Measurements from ENCODE around the gene CHRDL2.

The CHRDL2 gene

DNA sequence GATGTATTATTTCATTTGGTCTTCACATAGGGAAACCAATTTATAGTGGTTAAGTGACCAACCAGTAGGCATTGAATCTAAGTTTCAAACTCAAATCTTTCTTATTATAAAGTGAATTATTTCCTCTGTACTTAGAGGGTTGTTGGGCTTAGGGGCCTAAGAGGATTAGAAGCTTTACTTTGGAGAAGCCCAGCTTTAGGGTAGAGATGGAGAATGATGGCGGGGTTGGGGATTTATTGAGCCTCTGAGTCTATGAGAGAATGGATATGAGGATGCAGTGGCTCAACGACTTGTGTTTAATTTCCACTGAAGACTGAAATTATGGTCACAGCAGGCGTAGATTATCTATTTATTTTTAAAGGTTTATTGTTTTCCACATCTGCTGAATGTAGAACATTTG lies 55.5 kb downstream of the CHRDL2 start:
- TF ChIP-seq ZNF157 (tag by site-specific recombination; IDR thresholded peaks at IDR 0.05) (no peak), ZNF837 (tag by site-specific recombination; IDR thresholded peaks at IDR 0.05) (no peak), ZNF701 (tag by site-specific recombination; IDR thresholded peaks at IDR 0.05) (no peak), ZNF792 (tag by site-specific recombination; IDR thresholded peaks at IDR 0.05) (no peak), ZNF221 (tag by site-specific recombination; IDR thresholded peaks at IDR 0.05; ENCODE audit: borderline replicate concordance) (no peak), ZNF248 (tag by site-specific recombination; IDR thresholded peaks at IDR 0.05) (no peak), FEZF1 (tag by site-specific recombination; IDR thresholded peaks at IDR 0.05) (no peak), ZNF785 (tag by site-specific recombination; IDR thresholded peaks at IDR 0.05) (no peak), ZBTB8A (tag by site-specific recombination; IDR thresholded peaks at IDR 0.05) (no peak), ZNF670 (tag by site-specific recombination; IDR thresholded peaks at IDR 0.05; ENCODE audit: low read depth) (no peak), ZNF624 (tag by site-specific recombination; IDR thresholded peaks at IDR 0.05) (no peak), ZNF529 (tag by site-specific recombination; IDR thresholded peaks at IDR 0.05; ENCODE audit: insufficient replicate concordance) (no peak), ZNF169 (tag by site-specific recombination; IDR thresholded peaks at IDR 0.05) (no peak)
- TF ChIP-seq, protein P1, sequence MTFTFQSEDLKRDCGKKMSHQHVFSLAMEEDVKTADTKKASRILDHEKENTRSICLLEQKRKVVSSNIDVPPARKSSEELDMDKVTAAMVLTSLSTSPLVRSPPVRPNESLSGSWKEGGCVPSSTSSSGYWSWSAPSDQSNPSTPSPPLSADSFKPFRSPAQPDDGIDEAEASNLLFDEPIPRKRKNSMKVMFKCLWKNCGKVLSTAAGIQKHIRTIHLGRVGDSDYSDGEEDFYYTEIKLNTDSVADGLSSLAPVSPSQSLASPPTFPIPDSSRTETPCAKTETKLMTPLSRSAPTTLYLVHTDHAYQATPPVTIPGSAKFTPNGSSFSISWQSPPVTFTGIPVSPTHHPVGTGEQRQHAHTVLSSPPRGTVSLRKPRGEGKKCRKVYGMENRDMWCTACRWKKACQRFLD (tag by site-specific recombination; IDR thresholded peaks at IDR 0.05): no peak
- TF ChIP-seq, protein P2, sequence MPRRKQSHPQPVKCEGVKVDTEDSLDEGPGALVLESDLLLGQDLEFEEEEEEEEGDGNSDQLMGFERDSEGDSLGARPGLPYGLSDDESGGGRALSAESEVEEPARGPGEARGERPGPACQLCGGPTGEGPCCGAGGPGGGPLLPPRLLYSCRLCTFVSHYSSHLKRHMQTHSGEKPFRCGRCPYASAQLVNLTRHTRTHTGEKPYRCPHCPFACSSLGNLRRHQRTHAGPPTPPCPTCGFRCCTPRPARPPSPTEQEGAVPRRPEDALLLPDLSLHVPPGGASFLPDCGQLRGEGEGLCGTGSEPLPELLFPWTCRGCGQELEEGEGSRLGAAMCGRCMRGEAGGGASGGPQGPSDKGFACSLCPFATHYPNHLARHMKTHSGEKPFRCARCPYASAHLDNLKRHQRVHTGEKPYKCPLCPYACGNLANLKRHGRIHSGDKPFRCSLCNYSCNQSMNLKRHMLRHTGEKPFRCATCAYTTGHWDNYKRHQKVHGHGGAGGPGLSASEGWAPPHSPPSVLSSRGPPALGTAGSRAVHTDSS (tag by site-specific recombination; IDR thresholded peaks at IDR 0.05): no peak
- TF ChIP-seq, protein P3, sequence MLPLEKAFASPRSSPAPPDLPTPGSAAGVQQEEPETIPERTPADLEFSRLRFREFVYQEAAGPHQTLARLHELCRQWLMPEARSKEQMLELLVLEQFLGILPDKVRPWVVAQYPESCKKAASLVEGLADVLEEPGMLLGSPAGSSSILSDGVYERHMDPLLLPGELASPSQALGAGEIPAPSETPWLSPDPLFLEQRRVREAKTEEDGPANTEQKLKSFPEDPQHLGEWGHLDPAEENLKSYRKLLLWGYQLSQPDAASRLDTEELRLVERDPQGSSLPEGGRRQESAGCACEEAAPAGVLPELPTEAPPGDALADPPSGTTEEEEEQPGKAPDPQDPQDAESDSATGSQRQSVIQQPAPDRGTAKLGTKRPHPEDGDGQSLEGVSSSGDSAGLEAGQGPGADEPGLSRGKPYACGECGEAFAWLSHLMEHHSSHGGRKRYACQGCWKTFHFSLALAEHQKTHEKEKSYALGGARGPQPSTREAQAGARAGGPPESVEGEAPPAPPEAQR (tag by site-specific recombination; IDR thresholded peaks at IDR 0.05): no peak
- CTCF ChIA-PET: interaction anchor here (1.1 to 2.2 kb wide), 2 partner anchors 26 to 27 kb away, joined by 5 to 8 read pairs; no protein-coding TSS in a partner anchor
- no peak overlapping the region for H3K27ac ChIP-seq (ENCODE audit: extremely low read depth, low read depth, low read length)

DNA sequence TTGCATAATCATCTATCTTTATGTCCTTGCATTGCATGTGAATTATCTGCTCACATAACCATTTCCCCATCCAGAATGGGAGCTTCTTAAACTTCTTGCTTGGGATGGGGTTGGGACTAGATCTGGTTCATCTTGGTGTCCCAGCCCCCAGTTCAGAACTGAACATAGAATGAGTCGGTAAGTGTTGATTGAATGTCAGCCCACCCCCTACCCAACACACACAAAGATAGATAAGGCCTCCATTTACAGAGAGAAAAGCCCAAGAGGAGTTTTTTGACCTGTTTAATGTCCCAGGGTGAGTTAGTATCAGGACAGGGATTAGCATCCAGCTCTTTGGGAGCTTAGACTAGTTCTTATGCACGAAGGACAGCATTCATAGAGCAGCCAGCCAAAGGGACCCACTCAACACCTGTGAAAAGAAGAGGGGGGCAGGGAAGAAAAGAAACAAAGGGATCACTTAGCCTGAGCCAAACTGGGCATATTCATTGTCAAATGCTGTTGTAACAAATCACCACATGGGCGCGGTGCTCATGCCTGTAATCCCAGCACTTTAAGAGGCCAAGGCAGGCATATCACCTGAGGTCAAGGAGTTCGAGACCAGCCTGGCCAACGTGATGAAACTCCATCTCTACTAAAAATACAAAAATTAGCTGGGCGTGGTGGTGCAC lies 57.4 kb downstream of the CHRDL2 start:
- H3K4me3 ChIP-seq (ENCODE audit: low read depth, low read length): no peak overlapping the region
- TF ChIP-seq KLF9 (tag by site-specific recombination; IDR thresholded peaks at IDR 0.05; ENCODE audit: low read depth): no peak
- TF ChIP-seq, protein P4, sequence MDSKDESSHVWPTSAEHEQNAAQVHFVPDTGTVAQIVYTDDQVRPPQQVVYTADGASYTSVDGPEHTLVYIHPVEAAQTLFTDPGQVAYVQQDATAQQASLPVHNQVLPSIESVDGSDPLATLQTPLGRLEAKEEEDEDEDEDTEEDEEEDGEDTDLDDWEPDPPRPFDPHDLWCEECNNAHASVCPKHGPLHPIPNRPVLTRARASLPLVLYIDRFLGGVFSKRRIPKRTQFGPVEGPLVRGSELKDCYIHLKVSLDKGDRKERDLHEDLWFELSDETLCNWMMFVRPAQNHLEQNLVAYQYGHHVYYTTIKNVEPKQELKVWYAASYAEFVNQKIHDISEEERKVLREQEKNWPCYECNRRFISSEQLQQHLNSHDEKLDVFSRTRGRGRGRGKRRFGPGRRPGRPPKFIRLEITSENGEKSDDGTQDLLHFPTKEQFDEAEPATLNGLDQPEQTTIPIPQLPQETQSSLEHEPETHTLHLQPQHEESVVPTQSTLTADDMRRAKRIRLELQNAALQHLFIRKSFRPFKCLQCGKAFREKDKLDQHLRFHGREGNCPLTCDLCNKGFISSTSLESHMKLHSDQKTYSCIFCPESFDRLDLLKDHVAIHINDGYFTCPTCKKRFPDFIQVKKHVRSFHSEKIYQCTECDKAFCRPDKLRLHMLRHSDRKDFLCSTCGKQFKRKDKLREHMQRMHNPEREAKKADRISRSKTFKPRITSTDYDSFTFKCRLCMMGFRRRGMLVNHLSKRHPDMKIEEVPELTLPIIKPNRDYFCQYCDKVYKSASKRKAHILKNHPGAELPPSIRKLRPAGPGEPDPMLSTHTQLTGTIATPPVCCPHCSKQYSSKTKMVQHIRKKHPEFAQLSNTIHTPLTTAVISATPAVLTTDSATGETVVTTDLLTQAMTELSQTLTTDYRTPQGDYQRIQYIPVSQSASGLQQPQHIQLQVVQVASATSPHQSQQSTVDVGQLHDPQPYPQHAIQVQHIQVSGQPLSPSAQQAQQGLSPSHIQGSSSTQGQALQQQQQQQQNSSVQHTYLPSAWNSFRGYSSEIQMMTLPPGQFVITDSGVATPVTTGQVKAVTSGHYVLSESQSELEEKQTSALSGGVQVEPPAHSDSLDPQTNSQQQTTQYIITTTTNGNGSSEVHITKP (tag by site-specific recombination; IDR thresholded peaks at IDR 0.05): no peak
- TF ChIP-seq ZNF416 (tag by site-specific recombination; IDR thresholded peaks at IDR 0.05): no peak
- no peak for TF ChIP-seq ZNF221 (tag by site-specific recombination; IDR thresholded peaks at IDR 0.05; ENCODE audit: borderline replicate concordance)
- no peak for TF ChIP-seq HOXD13 (CRISPR knock-in tag; IDR thresholded peaks at IDR 0.05; ENCODE audit: borderline replicate concordance)
- no peaks in the 10 kb centered on the region for H3K36me3 ChIP-seq (ENCODE audit: control insufficient read depth in 2 of 2, insufficient read depth in 1 of 2, low read length in 2 of 2)
- no peaks in the 10 kb centered on the region for H3K4me1 ChIP-seq (ENCODE audit: control insufficient read depth, insufficient read depth, low read length)
- CTCF ChIA-PET: interaction anchor here (2.0 kb wide), 1 partner anchor 29 kb away, joined by 10 read pairs; no protein-coding TSS in a partner anchor
- H3K27ac ChIP-seq (ENCODE audit: extremely low read depth, low read depth, low read length): no peak overlapping the region
- POLR2A ChIA-PET: interaction anchor here (0.7 kb wide), 1 partner anchor 181 kb away, joined by 3 read pairs; no protein-coding TSS in a partner anchor
- H3K9me3 ChIP-seq (ENCODE audit: control insufficient read depth, insufficient read depth, low read depth, low read length): no peaks in the 10 kb centered on the region

More for the DNA sequence above, 55.5 kb downstream of the CHRDL2 start:
- H3K4me1 ChIP-seq (ENCODE audit: control insufficient read depth, insufficient read depth, low read length): no peaks in the 10 kb centered on the region
- no peaks in the 10 kb centered on the region for H3K36me3 ChIP-seq (ENCODE audit: control insufficient read depth in 2 of 2, insufficient read depth in 1 of 2, low read length in 2 of 2)
- POLR2A ChIA-PET: interaction anchor here (0.5 kb wide), 1 partner anchor 26 kb away, joined by 5 read pairs; no protein-coding TSS in a partner anchor
- H3K4me3 ChIP-seq (ENCODE audit: low read depth, low read length): no peak overlapping the region
- H3K9me3 ChIP-seq (ENCODE audit: control insufficient read depth, insufficient read depth, low read depth, low read length): no peaks in the 10 kb centered on the region
